Osteoblast (primary cell): ENCODE results near the gene SPEG. TPM values are rescaled to one million over a fixed set of nuclear protein-coding genes. Genes with fewer than 3 reads are reported as not detected.

Experiments
- DNase-seq: peaks from one replicate; pipeline ENCODE4 v3.0.0; 2011; ENCODE audit warnings: low spot score, mixed read lengths; ENCODE audit not compliant: insufficient read length; ENCODE audit errors: missing footprints
- H2AFZ ChIP-seq: 2 replicates; pipeline ENCODE4 v1.6.0; 2011; ENCODE audit warnings: mild to moderate bottlenecking, low read length
- H3K27ac ChIP-seq: 2 replicates; pipeline ENCODE4 v1.5.1; 2011; ENCODE audit warnings: mild to moderate bottlenecking, low read depth, low read length, moderate library complexity
- H3K27me3 ChIP-seq: 2 replicates; pipeline ENCODE4 v1.6.0; 2012; ENCODE audit warnings: mild to moderate bottlenecking, control low read depth, inconsistent platforms, low read length, moderate library complexity; ENCODE audit not compliant: insufficient read depth
- H3K36me3 ChIP-seq: 2 replicates; pipeline ENCODE4 v1.5.1; 2011; ENCODE audit warnings: mild to moderate bottlenecking, low read length, control low read depth, moderate library complexity; ENCODE audit not compliant: insufficient read depth
- H3K4me1 ChIP-seq: 2 replicates; pipeline ENCODE4 v1.5.1; 2011; ENCODE audit warnings: mild to moderate bottlenecking, low read length, control low read depth, moderate library complexity; ENCODE audit not compliant: insufficient read depth
- H3K4me2 ChIP-seq: 2 replicates; pipeline ENCODE4 v1.6.0; 2011; ENCODE audit warnings: mild to moderate bottlenecking, low read length; ENCODE audit not compliant: insufficient read depth
- H3K4me3 ChIP-seq: fragments of 200-600 bp; sonication (generic); 3 replicates; pipeline ENCODE4 v1.5.1; 2012; ENCODE audit warnings: mild to moderate bottlenecking, low read length, inconsistent platforms; ENCODE audit not compliant: insufficient read depth
- H3K79me2 ChIP-seq: 2 replicates; pipeline ENCODE4 v1.6.0; 2012; ENCODE audit warnings: mild to moderate bottlenecking, low read length, control low read depth, inconsistent platforms; ENCODE audit not compliant: insufficient read depth
- H3K9me3 ChIP-seq: 2 replicates; pipeline ENCODE4 v1.5.1; 2011; ENCODE audit warnings: low read depth, low read length, control low read depth
- H4K20me1 ChIP-seq: 2 replicates; pipeline ENCODE4 v1.6.0; 2012; ENCODE audit warnings: mild to moderate bottlenecking, low read length, control low read depth; ENCODE audit not compliant: insufficient read depth
- total RNA-seq: library from RNA; depleted of rRNA; stranded (reverse); fragments of >200 nt; gene quantifications from 2 replicates; pipeline ENCODE4 v1.2.3, GENCODE V29; 2012
- TF ChIP-seq, protein P1 (sequence below): IDR thresholded peaks from 2 replicates; pipeline ENCODE4 v1.5.1; 2011; ENCODE audit warnings: mild to moderate bottlenecking, low read depth, low read length, moderate library complexity; ENCODE audit errors: extremely low read depth

Gene SPEG
- total RNA-seq, 1 donor: 26.4 TPM

DNA sequence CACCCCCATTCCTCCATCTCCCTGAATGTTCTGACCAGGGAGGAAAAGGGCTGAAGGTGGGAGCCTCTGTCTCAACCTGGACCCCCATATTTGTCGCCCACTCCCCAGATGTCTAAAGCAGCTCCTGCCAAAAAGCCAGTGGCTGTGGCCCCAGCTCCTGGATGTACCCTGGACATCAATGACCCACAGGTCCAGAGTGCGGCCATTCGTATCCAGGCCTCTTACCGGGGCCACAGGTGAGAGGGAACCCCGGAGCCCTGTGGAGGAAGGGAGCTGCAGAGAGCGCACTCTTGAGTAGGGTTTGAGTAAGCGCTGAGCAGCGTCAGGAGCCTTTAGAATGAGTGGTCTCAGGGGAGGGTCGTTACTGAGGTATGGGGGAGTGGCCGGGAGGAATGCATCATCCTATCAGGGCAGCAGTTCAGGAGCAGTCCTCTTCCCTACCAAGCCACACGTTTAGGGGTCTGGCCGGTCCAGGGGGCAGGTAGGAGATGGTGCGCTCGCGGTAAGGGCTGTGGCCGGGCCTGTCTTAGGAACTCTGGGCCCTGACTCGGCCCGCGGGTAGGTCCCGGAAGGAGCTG, 61.7 kb downstream of the SPEG start:
- peaks cover 10% of the 10 kb centered on the region for H4K20me1 ChIP-seq
- no peaks in the 10 kb centered on the region for H3K9me3 ChIP-seq
- TF ChIP-seq, protein P1, sequence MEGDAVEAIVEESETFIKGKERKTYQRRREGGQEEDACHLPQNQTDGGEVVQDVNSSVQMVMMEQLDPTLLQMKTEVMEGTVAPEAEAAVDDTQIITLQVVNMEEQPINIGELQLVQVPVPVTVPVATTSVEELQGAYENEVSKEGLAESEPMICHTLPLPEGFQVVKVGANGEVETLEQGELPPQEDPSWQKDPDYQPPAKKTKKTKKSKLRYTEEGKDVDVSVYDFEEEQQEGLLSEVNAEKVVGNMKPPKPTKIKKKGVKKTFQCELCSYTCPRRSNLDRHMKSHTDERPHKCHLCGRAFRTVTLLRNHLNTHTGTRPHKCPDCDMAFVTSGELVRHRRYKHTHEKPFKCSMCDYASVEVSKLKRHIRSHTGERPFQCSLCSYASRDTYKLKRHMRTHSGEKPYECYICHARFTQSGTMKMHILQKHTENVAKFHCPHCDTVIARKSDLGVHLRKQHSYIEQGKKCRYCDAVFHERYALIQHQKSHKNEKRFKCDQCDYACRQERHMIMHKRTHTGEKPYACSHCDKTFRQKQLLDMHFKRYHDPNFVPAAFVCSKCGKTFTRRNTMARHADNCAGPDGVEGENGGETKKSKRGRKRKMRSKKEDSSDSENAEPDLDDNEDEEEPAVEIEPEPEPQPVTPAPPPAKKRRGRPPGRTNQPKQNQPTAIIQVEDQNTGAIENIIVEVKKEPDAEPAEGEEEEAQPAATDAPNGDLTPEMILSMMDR: no peak

GRCh38 chr2:219496825-219497494, 62.3 kb downstream of the SPEG start:
- peak overlapping the region; percentile 89 for H3K4me3 ChIP-seq
- H3K36me3 ChIP-seq: peaks cover 11% of the 10 kb centered on the region
- TF ChIP-seq, protein P1: no peak
- peaks cover 34% of the 10 kb centered on the region for H3K4me1 ChIP-seq
- peaks cover 8% of the 10 kb centered on the region for H3K27me3 ChIP-seq
- H3K9me3 ChIP-seq: no peaks in the 10 kb centered on the region
- H3K4me2 ChIP-seq: peak overlapping the region; percentile 91
- no peak overlapping the region for H3K27ac ChIP-seq
- no peak overlapping the region for H2AFZ ChIP-seq
- H3K79me2 ChIP-seq: peaks cover 30% of the 10 kb centered on the region
- DNase-seq: no peak
- H4K20me1 ChIP-seq: peaks cover 15% of the 10 kb centered on the region

More for the DNA sequence above, 61.7 kb downstream of the SPEG start:
- H3K27me3 ChIP-seq: peaks cover 8% of the 10 kb centered on the region
- H2AFZ ChIP-seq: no peak overlapping the region
- no peak overlapping the region for H3K4me2 ChIP-seq
- H3K27ac ChIP-seq: no peak overlapping the region
- H3K4me3 ChIP-seq: no peak overlapping the region
- H3K79me2 ChIP-seq: peaks cover 24% of the 10 kb centered on the region
- no peak for DNase-seq
- H3K36me3 ChIP-seq: peaks cover 6% of the 10 kb centered on the region
- H3K4me1 ChIP-seq: peaks cover 34% of the 10 kb centered on the region

- peak overlapping the region; percentile 89 for H3K27ac ChIP-seq
These were observed 63.0 kb downstream of the SPEG start for GRCh38 chr2:219497495-219498279.

More at GRCh38 chr2:219497495-219498279, 63.0 kb downstream of the SPEG start:
- peak overlapping the region; percentile 91 for H2AFZ ChIP-seq
- peak; percentile 100 for DNase-seq
- peaks cover 15% of the 10 kb centered on the region for H4K20me1 ChIP-seq
- TF ChIP-seq, protein P1: no peak
- H3K4me3 ChIP-seq: peak overlapping the region; percentile 89
- peaks cover 30% of the 10 kb centered on the region for H3K79me2 ChIP-seq
- peaks cover 34% of the 10 kb centered on the region for H3K4me1 ChIP-seq
- no peaks in the 10 kb centered on the region for H3K9me3 ChIP-seq
- peaks cover 13% of the 10 kb centered on the region for H3K36me3 ChIP-seq
- peak overlapping the region; percentile 91 for H3K4me2 ChIP-seq
- H3K27me3 ChIP-seq: peaks cover 8% of the 10 kb centered on the region
